Osteoblast (primary cell): ENCODE results near the gene RP2. TPM values are rescaled to one million over a fixed set of nuclear protein-coding genes. Genes with fewer than 3 reads are reported as not detected.
A peak's percentile ranks its signal among the peaks of the same experiment; 100 is the strongest.

Source experiments
- DNase-seq: peaks from one replicate; pipeline ENCODE4 v3.0.0; 2011; ENCODE audit warnings: low spot score, mixed read lengths; ENCODE audit not compliant: insufficient read length; ENCODE audit errors: missing footprints
- H2AFZ ChIP-seq: 2 replicates; pipeline ENCODE4 v1.6.0; 2011; ENCODE audit warnings: mild to moderate bottlenecking, low read length
- H3K27ac ChIP-seq: 2 replicates; pipeline ENCODE4 v1.5.1; 2011; ENCODE audit warnings: mild to moderate bottlenecking, low read depth, low read length, moderate library complexity
- H3K27me3 ChIP-seq: 2 replicates; pipeline ENCODE4 v1.6.0; 2012; ENCODE audit warnings: mild to moderate bottlenecking, control low read depth, inconsistent platforms, low read length, moderate library complexity; ENCODE audit not compliant: insufficient read depth
- H3K36me3 ChIP-seq: 2 replicates; pipeline ENCODE4 v1.5.1; 2011; ENCODE audit warnings: mild to moderate bottlenecking, low read length, control low read depth, moderate library complexity; ENCODE audit not compliant: insufficient read depth
- H3K4me1 ChIP-seq: 2 replicates; pipeline ENCODE4 v1.5.1; 2011; ENCODE audit warnings: mild to moderate bottlenecking, low read length, control low read depth, moderate library complexity; ENCODE audit not compliant: insufficient read depth
- H3K4me2 ChIP-seq: 2 replicates; pipeline ENCODE4 v1.6.0; 2011; ENCODE audit warnings: mild to moderate bottlenecking, low read length; ENCODE audit not compliant: insufficient read depth
- H3K4me3 ChIP-seq: fragments of 200-600 bp; sonication (generic); 3 replicates; pipeline ENCODE4 v1.5.1; 2012; ENCODE audit warnings: mild to moderate bottlenecking, low read length, inconsistent platforms; ENCODE audit not compliant: insufficient read depth
- H3K79me2 ChIP-seq: 2 replicates; pipeline ENCODE4 v1.6.0; 2012; ENCODE audit warnings: mild to moderate bottlenecking, low read length, control low read depth, inconsistent platforms; ENCODE audit not compliant: insufficient read depth
- H3K9me3 ChIP-seq: 2 replicates; pipeline ENCODE4 v1.5.1; 2011; ENCODE audit warnings: low read depth, low read length, control low read depth
- H4K20me1 ChIP-seq: 2 replicates; pipeline ENCODE4 v1.6.0; 2012; ENCODE audit warnings: mild to moderate bottlenecking, low read length, control low read depth; ENCODE audit not compliant: insufficient read depth
- total RNA-seq: library from RNA; depleted of rRNA; stranded (reverse); fragments of >200 nt; gene quantifications from 2 replicates; pipeline ENCODE4 v1.2.3, GENCODE V29; 2012
- TF ChIP-seq, protein P1 (sequence below): IDR thresholded peaks from 2 replicates; pipeline ENCODE4 v1.5.1; 2011; ENCODE audit warnings: mild to moderate bottlenecking, low read depth, low read length, moderate library complexity; ENCODE audit errors: extremely low read depth

RP2 gene
- total RNA-seq, 1 donor, result 19.5 TPM

DNA sequence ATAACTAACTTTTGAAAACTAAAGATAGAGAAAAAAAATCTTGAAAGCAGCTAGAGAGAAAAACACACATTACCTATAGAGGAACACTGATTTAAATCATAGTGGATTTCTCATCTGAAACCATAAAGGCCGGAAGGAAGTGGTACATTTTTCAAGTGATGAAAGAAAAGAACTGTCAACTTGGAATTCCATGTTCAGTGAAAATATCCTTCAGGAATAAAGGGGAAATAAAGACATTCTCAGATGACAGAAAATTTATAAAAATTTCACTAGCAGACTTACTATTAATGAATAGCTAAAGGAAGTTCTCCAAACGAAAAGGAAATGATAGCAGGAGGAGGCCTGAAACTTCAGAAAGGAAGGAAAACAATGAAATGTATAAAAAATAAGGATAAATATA is 67.8 kb downstream of the RP2 start:
- no peaks in the 10 kb centered on the region for H3K4me1 ChIP-seq
- no peak overlapping the region for H3K27ac ChIP-seq
- no peak overlapping the region for H3K4me3 ChIP-seq
- no peak overlapping the region for H2AFZ ChIP-seq
- H3K4me2 ChIP-seq, result no peak overlapping the region
- peaks cover 30% of the 10 kb centered on the region for H3K27me3 ChIP-seq
- TF ChIP-seq, protein P1, sequence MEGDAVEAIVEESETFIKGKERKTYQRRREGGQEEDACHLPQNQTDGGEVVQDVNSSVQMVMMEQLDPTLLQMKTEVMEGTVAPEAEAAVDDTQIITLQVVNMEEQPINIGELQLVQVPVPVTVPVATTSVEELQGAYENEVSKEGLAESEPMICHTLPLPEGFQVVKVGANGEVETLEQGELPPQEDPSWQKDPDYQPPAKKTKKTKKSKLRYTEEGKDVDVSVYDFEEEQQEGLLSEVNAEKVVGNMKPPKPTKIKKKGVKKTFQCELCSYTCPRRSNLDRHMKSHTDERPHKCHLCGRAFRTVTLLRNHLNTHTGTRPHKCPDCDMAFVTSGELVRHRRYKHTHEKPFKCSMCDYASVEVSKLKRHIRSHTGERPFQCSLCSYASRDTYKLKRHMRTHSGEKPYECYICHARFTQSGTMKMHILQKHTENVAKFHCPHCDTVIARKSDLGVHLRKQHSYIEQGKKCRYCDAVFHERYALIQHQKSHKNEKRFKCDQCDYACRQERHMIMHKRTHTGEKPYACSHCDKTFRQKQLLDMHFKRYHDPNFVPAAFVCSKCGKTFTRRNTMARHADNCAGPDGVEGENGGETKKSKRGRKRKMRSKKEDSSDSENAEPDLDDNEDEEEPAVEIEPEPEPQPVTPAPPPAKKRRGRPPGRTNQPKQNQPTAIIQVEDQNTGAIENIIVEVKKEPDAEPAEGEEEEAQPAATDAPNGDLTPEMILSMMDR, result no peak
- no peaks in the 10 kb centered on the region for H3K9me3 ChIP-seq
- no peaks in the 10 kb centered on the region for H3K36me3 ChIP-seq
- H3K79me2 ChIP-seq, result no peaks in the 10 kb centered on the region
- DNase-seq, result no peak
- H4K20me1 ChIP-seq, result no peaks in the 10 kb centered on the region

DNA sequence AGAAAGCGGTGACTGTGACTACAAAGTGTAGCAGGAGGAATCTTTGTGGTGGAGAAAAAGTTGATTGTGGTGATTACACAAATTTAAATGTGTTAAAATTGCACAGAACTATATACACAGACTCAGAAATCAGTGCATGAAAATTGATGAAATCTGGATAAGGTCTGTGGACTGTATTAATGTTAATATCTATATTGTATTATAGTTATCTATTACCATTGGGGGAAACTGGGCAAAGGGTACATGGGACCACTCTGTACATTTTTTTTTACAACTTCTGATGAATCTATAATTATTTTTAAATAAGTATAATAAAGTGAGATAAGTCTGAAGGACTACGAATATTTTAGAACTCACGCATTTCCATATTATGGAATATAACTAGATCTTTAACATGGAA is 73.6 kb downstream of the RP2 start:
- H3K79me2 ChIP-seq, result peaks cover 10% of the 10 kb centered on the region
- H3K4me2 ChIP-seq, result no peak overlapping the region
- no peaks in the 10 kb centered on the region for H3K9me3 ChIP-seq
- H4K20me1 ChIP-seq, result no peaks in the 10 kb centered on the region
- H2AFZ ChIP-seq, result no peak overlapping the region
- no peaks in the 10 kb centered on the region for H3K36me3 ChIP-seq
- no peak overlapping the region for H3K4me3 ChIP-seq
- no peaks in the 10 kb centered on the region for H3K4me1 ChIP-seq
- peaks cover 22% of the 10 kb centered on the region for H3K27me3 ChIP-seq
- H3K27ac ChIP-seq, result no peak overlapping the region
- no peak for DNase-seq
- TF ChIP-seq, protein P1, result no peak

DNA sequence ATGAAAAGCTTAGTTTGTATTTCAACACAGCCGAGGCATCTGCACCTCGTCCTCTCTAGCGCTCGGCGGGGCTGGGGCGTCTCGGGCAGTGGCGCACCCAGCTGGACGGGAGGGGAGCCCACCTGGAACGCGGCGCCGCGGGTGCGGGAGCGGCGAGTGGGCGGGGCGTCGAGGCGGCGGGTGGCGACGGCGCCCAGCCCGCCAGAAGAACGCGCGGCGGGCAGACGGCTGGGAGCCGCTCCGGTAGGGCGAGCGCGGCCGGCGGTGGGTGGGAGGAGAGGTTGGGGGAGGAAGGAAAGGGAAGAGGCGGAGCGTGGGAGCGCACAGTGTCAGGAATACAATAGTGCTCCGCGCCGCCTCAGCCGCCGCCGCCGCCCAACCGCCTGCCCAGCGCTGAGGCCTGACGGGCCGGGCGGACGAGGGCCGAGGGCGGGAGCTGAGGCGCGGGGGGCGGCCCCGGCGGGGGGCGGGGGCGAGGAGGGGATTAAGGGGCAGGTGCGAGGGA is 75.3 kb downstream of the RP2 start, which contains the start of gene JADE3:
Gene JADE3 (plus strand): TSS at position 324 of the 505 bp plus-strand sequence. CDS start 72,474 bp downstream, outside the sequence.
- H3K4me1 ChIP-seq, result no peaks in the 10 kb centered on the region

More for the DNA sequence above, 75.3 kb downstream of the RP2 start, which contains the start of gene JADE3:
- Histone ChIP-seq H3K4me3 (peak within 1 kb of the TSS; percentile 76), H3K27ac (no peak within 1 kb of the TSS), H2AFZ (peak within 1 kb of the TSS; percentile 39), H3K9me3 (no peaks in the 10 kb centered on the region), H3K4me2 (peak within 1 kb of the TSS; percentile 82), H4K20me1 (no peaks in the 10 kb centered on the region), H3K79me2 (peaks cover 16% of the 10 kb centered on the region), H3K36me3 (no peaks in the 10 kb centered on the region), H3K27me3 (peaks cover 20% of the 10 kb centered on the region)
- peak; percentile 95 for DNase-seq
- TF ChIP-seq, protein P1, result no peak
